ENCODE measurements around the gene ULBP1.
"Not testable (repeated sequence)": the region's sequence is repeated elsewhere in the genome, so short reads cannot be mapped to it uniquely, and the experiment has no call there.

Gene ULBP1

DNA sequence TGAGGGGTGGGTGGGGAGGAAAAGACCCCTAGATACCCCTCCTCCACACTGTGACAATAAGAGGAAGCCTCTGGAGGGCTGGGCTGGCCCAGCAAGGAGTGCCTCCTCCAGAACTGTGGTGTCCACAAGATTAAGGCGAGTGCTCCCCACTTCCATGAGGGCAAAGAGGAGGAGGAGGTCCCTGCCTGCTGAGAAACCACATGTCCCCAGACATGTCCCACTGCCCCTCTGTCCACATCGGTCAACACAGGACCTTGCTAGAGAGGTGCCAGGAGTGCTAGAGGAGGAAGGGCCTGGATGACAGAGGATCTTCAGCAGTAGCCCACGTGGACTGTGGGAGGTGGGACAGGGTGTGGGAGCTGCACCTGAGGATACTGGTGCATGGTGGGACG, 43.9 kb upstream of the ULBP1 start:
- Histone ChIP-seq H3K27me3 (no peaks in the 10 kb centered on the region), H3K9me3 (no peaks in the 10 kb centered on the region), H3K4me3 (no peak overlapping the region), H3K36me3 (no peaks in the 10 kb centered on the region), H3K4me1 (peaks cover 0 to 17% (median 11%) of the 10 kb centered on the region in 4 donors), H3K27ac (no peak overlapping the region)
- intact Hi-C loops (cut with DNase I; ENCODE audit: low total_unique reads): loop anchor here (10.0 kb wide), 1 partner anchor 205 kb away; the partner anchor contains the start of gene LATS1
- peak in 1 of 2 donors; percentile 44 for DNase-seq
- no peak for TF ChIP-seq CTCF (IDR thresholded peaks at IDR 0.05)

DNA sequence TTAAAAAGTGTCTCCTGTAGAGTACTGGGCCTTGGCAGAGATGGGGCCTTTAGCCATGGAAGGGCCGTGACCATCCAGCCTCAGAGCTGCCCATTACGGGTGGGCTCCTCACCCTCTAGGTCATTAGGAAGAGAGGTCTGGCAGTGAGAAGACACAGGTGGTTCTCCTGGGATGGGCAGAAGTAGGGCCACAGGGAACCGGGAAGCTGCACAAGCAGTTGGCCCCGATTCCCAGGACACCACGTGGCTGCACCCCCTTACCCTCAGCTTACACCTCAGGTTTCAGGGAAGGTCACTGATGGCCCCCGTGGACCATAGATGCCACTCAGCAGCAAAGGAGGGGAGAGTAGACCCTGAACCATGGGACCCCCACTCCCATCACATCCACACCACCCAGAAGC, 42.4 kb upstream of the ULBP1 start:
- Histone ChIP-seq H3K9me3 (no peaks in the 10 kb centered on the region), H3K4me3 (no peak overlapping the region), H3K36me3 (no peaks in the 10 kb centered on the region), H3K27ac (no peak overlapping the region), H3K4me1 (peaks cover 0 to 24% (median 18%) of the 10 kb centered on the region in 4 donors), H3K27me3 (no peaks in the 10 kb centered on the region)
- intact Hi-C loops (cut with DNase I; ENCODE audit: low total_unique reads): loop anchor here (10.0 kb wide), 1 partner anchor 207 kb away; the partner anchor contains the start of gene LATS1
- no peak for TF ChIP-seq CTCF (IDR thresholded peaks at IDR 0.05)
- peak in 1 of 2 donors; percentile 52 for DNase-seq

DNA sequence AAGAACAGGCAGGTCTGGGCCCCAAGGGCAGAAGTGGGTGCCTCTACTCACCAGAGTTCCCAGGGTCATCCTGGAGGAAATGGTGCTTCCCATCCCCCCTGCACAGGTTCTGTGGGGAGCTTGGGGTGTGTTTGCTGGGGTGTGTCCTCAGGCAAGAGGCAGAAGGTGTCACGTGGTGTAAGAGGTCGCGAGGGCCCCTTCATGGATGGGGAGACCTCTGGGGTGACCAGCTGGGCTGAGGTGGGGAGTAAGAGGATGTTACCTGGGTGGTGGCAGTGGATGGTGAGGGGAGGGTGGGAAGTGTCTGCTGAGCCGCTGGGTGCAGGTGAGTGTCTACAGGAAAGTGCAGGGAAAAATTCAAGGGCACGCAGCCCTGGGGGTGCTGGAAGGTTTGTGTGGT, 41.7 kb upstream of the ULBP1 start:
- not testable (repeated sequence) for H3K36me3 ChIP-seq, H3K27ac ChIP-seq, DNase-seq, H3K9me3 ChIP-seq, H3K27me3 ChIP-seq
- Histone ChIP-seq H3K4me1 (peaks cover 0 to 27% (median 19%) of the 10 kb centered on the region in 4 donors), H3K4me3 (peak overlapping the region in 1 of 2 donors; percentile 61)
- intact Hi-C loops (cut with DNase I; ENCODE audit: low total_unique reads): loop anchor here (10.0 kb wide), 1 partner anchor 207 kb away; the partner anchor contains the start of gene LATS1

DNA sequence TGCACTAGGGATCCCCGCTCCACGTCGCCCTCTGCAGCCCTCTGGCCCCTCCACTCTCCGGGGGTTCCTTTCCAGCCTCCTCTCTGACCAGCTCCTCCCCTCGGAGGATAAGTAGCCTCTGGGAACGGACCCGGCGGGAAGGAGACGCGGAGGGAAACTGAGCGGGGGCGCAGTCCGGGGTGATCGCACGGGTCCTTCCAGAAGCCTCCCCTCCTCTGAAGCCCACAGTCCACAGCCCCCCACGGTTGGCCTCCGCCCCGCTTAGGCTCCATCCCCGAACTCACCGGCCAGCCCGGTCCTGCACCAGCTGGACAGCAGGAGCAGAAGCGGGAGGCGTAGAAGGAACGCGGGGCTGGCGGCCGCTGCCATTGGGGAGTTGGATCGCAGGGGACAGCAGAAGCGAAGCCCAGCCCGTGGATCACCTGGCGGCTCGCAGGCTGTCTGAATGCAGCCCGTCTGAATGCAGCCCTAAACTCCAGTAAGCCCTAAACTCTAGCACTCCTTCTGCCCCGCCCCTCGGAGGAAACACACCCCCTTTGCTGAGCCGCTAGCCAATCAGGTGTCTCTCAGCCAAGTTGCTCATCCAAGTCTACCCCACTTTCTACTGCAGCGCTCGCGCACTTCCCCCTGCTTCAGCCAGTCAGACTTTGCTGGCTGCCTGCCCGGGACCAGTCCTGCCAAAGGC, 41.0 kb upstream of the ULBP1 start, which contains the start of gene RAET1G:
Gene RAET1G, minus strand, starts transcription at position 480 of the 685 bp plus-strand sequence. Its CDS starts 111 bp downstream, at position 369.
- Histone ChIP-seq H3K4me3 (peak within 1 kb of the TSS; percentile 44 to 61), H3K27me3 (no peaks in the 10 kb centered on the region), H3K36me3 (no peaks in the 10 kb centered on the region), H3K4me1 (peaks cover 0 to 27% (median 19%) of the 10 kb centered on the region in 4 donors), H3K27ac (no peak within 1 kb of the TSS), H3K9me3 (no peaks in the 10 kb centered on the region)
- DNase-seq: peak; percentile 93 to 95
- no peak for TF ChIP-seq CTCF (IDR thresholded peaks at IDR 0.05)
- intact Hi-C loops (cut with DNase I; ENCODE audit: low total_unique reads): loop anchor here (10.0 kb wide), 1 partner anchor 208 kb away; the partner anchor contains the start of gene LATS1

GRCh38 chr6:149923327-149923986, 40.3 kb upstream of the ULBP1 start:
- intact Hi-C loops (cut with DNase I; ENCODE audit: low total_unique reads): loop anchor here (10.0 kb wide), 1 partner anchor 209 kb away; the partner anchor contains the start of gene LATS1
- Histone ChIP-seq H3K4me3 (peak overlapping the region; percentile 44 to 61), H3K4me1 (peaks cover 0 to 27% (median 19%) of the 10 kb centered on the region in 4 donors), H3K27me3 (peaks cover 0 to 1% of the 10 kb centered on the region in 2 donors), H3K27ac (no peak overlapping the region), H3K9me3 (no peaks in the 10 kb centered on the region), H3K36me3 (no peaks in the 10 kb centered on the region)
- DNase-seq: peak in 1 of 2 donors; percentile 54
- no peak for TF ChIP-seq CTCF (IDR thresholded peaks at IDR 0.05)

Measured in tibial artery (tissue), 4 donors.